DND-41 (cell line): ENCODE measurements around the gene RIOX2.

Experiments used
- ATAC-seq: fragments of 200-7000 bp; cut with Tn5 transposase; 3 replicates; pipeline ENCODE4 v1.9.1; 2021; ENCODE audit warnings: low read depth; ENCODE audit not compliant: insufficient read depth
- DNase-seq: peaks from one replicate; pipeline ENCODE4 v3.0.0-alpha.2; 2020
- H2AFZ ChIP-seq: 2 replicates; pipeline ENCODE4 v1.6.0; 2012; ENCODE audit warnings: low read depth, low read length
- H3K27ac ChIP-seq: 2 replicates; pipeline ENCODE4 v1.5.1; 2012; ENCODE audit warnings: low read length, inconsistent platforms
- H3K27me3 ChIP-seq: fragments of 200-600 bp; sonication (generic); 2 replicates; pipeline ENCODE4 v1.6.0; 2012; ENCODE audit warnings: low read length, mild to moderate bottlenecking, inconsistent platforms; ENCODE audit not compliant: insufficient read depth, poor library complexity
- H3K36me3 ChIP-seq: 2 replicates; pipeline ENCODE4 v1.5.1; 2012; ENCODE audit warnings: low read length, inconsistent platforms; ENCODE audit not compliant: insufficient read depth
- H3K4me1 ChIP-seq: 2 replicates; pipeline ENCODE4 v1.5.1; 2012; ENCODE audit warnings: mild to moderate bottlenecking, low read length; ENCODE audit not compliant: insufficient read depth
- H3K4me2 ChIP-seq: 2 replicates; pipeline ENCODE4 v1.6.0; 2012; ENCODE audit warnings: mild to moderate bottlenecking, moderate library complexity, low read length, inconsistent platforms; ENCODE audit not compliant: insufficient read depth
- H3K4me3 ChIP-seq, 2 experiments: fragments of 200-600 bp in 1 of 2; shearing (Covaris generic) in 1 of 2; 2 replicates each; pipeline ENCODE4 v1.5.1; 2012 to 2016; ENCODE audit warnings: inconsistent platforms in 2 of 2, low read length in 2 of 2, mild to moderate bottlenecking in 2 of 2, low read depth in 1 of 2, moderate library complexity in 1 of 2
- H3K79me2 ChIP-seq: 2 replicates; pipeline ENCODE4 v1.6.0; 2012; ENCODE audit warnings: low read length, inconsistent platforms; ENCODE audit not compliant: insufficient read depth
- H3K9ac ChIP-seq: 2 replicates; pipeline ENCODE4 v1.6.0; 2012; ENCODE audit warnings: low read depth, mild to moderate bottlenecking, inconsistent platforms, low read length, moderate library complexity
- H3K9me3 ChIP-seq: 2 replicates; pipeline ENCODE4 v1.5.1; 2012; ENCODE audit warnings: low read length, moderate library complexity, mild to moderate bottlenecking, inconsistent platforms; ENCODE audit not compliant: insufficient read depth, severe bottlenecking
- H4K20me1 ChIP-seq: 2 replicates; pipeline ENCODE4 v1.6.0; 2012; ENCODE audit warnings: low read length; ENCODE audit not compliant: insufficient read depth
- CTCF ChIP-seq: IDR thresholded peaks from 2 replicates; pipeline ENCODE4 v1.5.1; 2012; ENCODE audit warnings: borderline replicate concordance, low read length, moderate library complexity, mild to moderate bottlenecking; ENCODE audit not compliant: poor library complexity, severe bottlenecking; ENCODE audit errors: extremely low read depth
- EZH2 ChIP-seq: IDR thresholded peaks from 3 replicates; pipeline ENCODE4 v1.6.1; 2012; ENCODE audit warnings: borderline replicate concordance, low read depth, mild to moderate bottlenecking, moderate library complexity, low read length, inconsistent platforms; ENCODE audit not compliant: severe bottlenecking

The RIOX2 gene

GRCh38 chr3:97939401-97939800 lies 32.8 kb downstream of the RIOX2 start:
- no peaks in the 10 kb centered on the region for H3K4me1 ChIP-seq
- H3K4me3 ChIP-seq = no peak overlapping the region
- DNase-seq (no peak), ATAC-seq (no peak)
- H4K20me1 ChIP-seq = no peaks in the 10 kb centered on the region
- no peak overlapping the region for H3K4me2 ChIP-seq
- no peaks in the 10 kb centered on the region for H3K9me3 ChIP-seq
- no peak overlapping the region for H3K27ac ChIP-seq
- no peak overlapping the region for H3K9ac ChIP-seq
- no peaks in the 10 kb centered on the region for H3K27me3 ChIP-seq
- peaks cover 76% of the 10 kb centered on the region for H3K36me3 ChIP-seq
- TF ChIP-seq CTCF (no peak), EZH2 (no peak)
- no peaks in the 10 kb centered on the region for H3K79me2 ChIP-seq
- H2AFZ ChIP-seq = no peak overlapping the region

GRCh38 chr3:97938444-97938843 lies 33.8 kb downstream of the RIOX2 start:
- DNase-seq (no peak), ATAC-seq (no peak)
- Histone ChIP-seq H3K9ac (no peak overlapping the region), H3K4me3 (no peak overlapping the region), H3K4me2 (no peak overlapping the region), H3K9me3 (no peaks in the 10 kb centered on the region), H3K27ac (no peak overlapping the region), H2AFZ (no peak overlapping the region), H3K27me3 (no peaks in the 10 kb centered on the region), H4K20me1 (no peaks in the 10 kb centered on the region), H3K79me2 (no peaks in the 10 kb centered on the region), H3K36me3 (peaks cover 73% of the 10 kb centered on the region), H3K4me1 (no peaks in the 10 kb centered on the region)
- TF ChIP-seq EZH2 (no peak), CTCF (no peak)

DNA sequence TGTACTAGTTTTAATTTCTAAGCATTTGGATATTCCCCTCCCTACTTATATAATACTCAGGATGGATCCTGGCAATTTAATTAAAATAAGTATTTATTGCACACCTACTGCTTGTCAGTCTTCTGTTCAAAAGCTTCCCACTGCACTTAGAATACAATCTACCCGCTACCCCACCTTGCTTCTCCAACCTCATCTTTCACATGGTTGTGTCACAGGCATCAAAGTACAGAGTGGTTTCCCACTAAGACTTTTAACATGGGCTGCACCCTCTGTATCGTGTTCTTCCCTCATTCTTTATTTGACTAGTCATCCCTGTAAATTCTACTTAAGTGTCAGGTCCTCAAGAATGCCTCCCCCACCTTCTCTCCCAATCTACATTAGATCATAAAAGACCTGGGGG lies 35.0 kb downstream of the RIOX2 start:
- no peak overlapping the region for H3K4me3 ChIP-seq
- no peaks in the 10 kb centered on the region for H3K9me3 ChIP-seq
- no peak overlapping the region for H2AFZ ChIP-seq
- no peak overlapping the region for H3K4me2 ChIP-seq
- H3K79me2 ChIP-seq = no peaks in the 10 kb centered on the region
- H3K36me3 ChIP-seq = peaks cover 74% of the 10 kb centered on the region
- TF ChIP-seq CTCF (no peak), EZH2 (no peak)
- no peaks in the 10 kb centered on the region for H3K27me3 ChIP-seq
- no peaks in the 10 kb centered on the region for H4K20me1 ChIP-seq
- H3K27ac ChIP-seq = no peak overlapping the region
- H3K4me1 ChIP-seq = no peaks in the 10 kb centered on the region
- H3K9ac ChIP-seq = no peak overlapping the region
- DNase-seq (no peak), ATAC-seq (no peak)

GRCh38 chr3:97935842-97936241 lies 36.4 kb downstream of the RIOX2 start:
- H3K9ac ChIP-seq = no peak overlapping the region
- no peaks in the 10 kb centered on the region for H4K20me1 ChIP-seq
- no peak overlapping the region for H3K4me3 ChIP-seq
- H3K9me3 ChIP-seq = no peaks in the 10 kb centered on the region
- no peak overlapping the region for H3K4me2 ChIP-seq
- DNase-seq (no peak), ATAC-seq (no peak)
- no peaks in the 10 kb centered on the region for H3K4me1 ChIP-seq
- H3K36me3 ChIP-seq = peaks cover 62% of the 10 kb centered on the region
- H3K79me2 ChIP-seq = no peaks in the 10 kb centered on the region
- no peak overlapping the region for H3K27ac ChIP-seq
- no peaks in the 10 kb centered on the region for H3K27me3 ChIP-seq
- TF ChIP-seq EZH2 (no peak), CTCF (no peak)
- no peak overlapping the region for H2AFZ ChIP-seq
